Skeletal muscle cell (primary cell): ENCODE data around the gene KANSL1.

Source experiments
- DNase-seq: peaks from one replicate; pipeline ENCODE4 v3.0.0-alpha.2; 2010; ENCODE audit warnings: low read depth
- H3K4me3 ChIP-seq: 2 replicates; pipeline ENCODE4 v1.5.1; 2011; ENCODE audit warnings: low read depth, mild to moderate bottlenecking, control low read depth, low read length, moderate library complexity

KANSL1 gene

GRCh38 chr17:45996282-45996937 is 196.8 kb downstream of the KANSL1 start:
- no peak for DNase-seq
- H3K4me3 ChIP-seq: no peak overlapping the region

GRCh38 chr17:45995627-45996270 is 197.5 kb downstream of the KANSL1 start:
- peak; percentile 8 for DNase-seq
- H3K4me3 ChIP-seq: no peak overlapping the region

- no peak for DNase-seq
- no peak overlapping the region for H3K4me3 ChIP-seq
Measured at GRCh38 chr17:45994987-45995386, 198.2 kb downstream of the KANSL1 start.

GRCh38 chr17:45993962-45994627 is 199.1 kb downstream of the KANSL1 start:
- H3K4me3 ChIP-seq: no peak overlapping the region
- DNase-seq: no peak

GRCh38 chr17:45992904-45993303 is 200.3 kb downstream of the KANSL1 start:
- no peak for DNase-seq
- no peak overlapping the region for H3K4me3 ChIP-seq

- H3K4me3 ChIP-seq: no peak overlapping the region
- no peak for DNase-seq
Measured at GRCh38 chr17:45992175-45992574, 201.1 kb downstream of the KANSL1 start.

- DNase-seq: no peak
- H3K4me3 ChIP-seq: no peak overlapping the region
Measured at GRCh38 chr17:45991341-45991740, 201.9 kb downstream of the KANSL1 start.

- DNase-seq: no peak
- H3K4me3 ChIP-seq: no peak overlapping the region
Measured at GRCh38 chr17:45990886-45991285, 202.3 kb downstream of the KANSL1 start.

GRCh38 chr17:45989759-45990158 is 203.5 kb downstream of the KANSL1 start:
- DNase-seq: no peak
- no peak overlapping the region for H3K4me3 ChIP-seq

GRCh38 chr17:45987706-45988105 is 205.5 kb downstream of the KANSL1 start:
- DNase-seq: no peak

GRCh38 chr17:45986056-45986455 is 207.2 kb downstream of the KANSL1 start:
- DNase-seq: no peak
- no peak overlapping the region for H3K4me3 ChIP-seq

More at GRCh38 chr17:45987706-45988105, 205.5 kb downstream of the KANSL1 start:
- H3K4me3 ChIP-seq: no peak overlapping the region

GRCh38 chr17:45985447-45985846 is 207.8 kb downstream of the KANSL1 start:
- H3K4me3 ChIP-seq: no peak overlapping the region
- no peak for DNase-seq

GRCh38 chr17:45984368-45984767 is 208.9 kb downstream of the KANSL1 start:
- DNase-seq: no peak

GRCh38 chr17:45983614-45984310 is 209.5 kb downstream of the KANSL1 start:
- no peak overlapping the region for H3K4me3 ChIP-seq
- DNase-seq: no peak

More at GRCh38 chr17:45984368-45984767, 208.9 kb downstream of the KANSL1 start:
- H3K4me3 ChIP-seq: no peak overlapping the region

- H3K4me3 ChIP-seq: no peak overlapping the region
- no peak for DNase-seq
Measured at GRCh38 chr17:45982791-45983613, 210.2 kb downstream of the KANSL1 start.

- DNase-seq: no peak
- no peak overlapping the region for H3K4me3 ChIP-seq
Measured at GRCh38 chr17:45981306-45981705, 211.9 kb downstream of the KANSL1 start.

- DNase-seq: no peak
- H3K4me3 ChIP-seq: no peak overlapping the region
Measured at GRCh38 chr17:45980855-45981254, 212.4 kb downstream of the KANSL1 start.
